GM21526 (cell line): Measurements from ENCODE around the gene PPP2R2C.
A peak's percentile ranks its signal among the peaks of the same experiment; 100 is the strongest.

ENCODE experiments used
- ATAC-seq: cut with Tn5 transposase; IDR thresholded peaks from one replicate; pipeline ENCODE4 v1.9.1; 2021; ENCODE audit warnings: moderate library complexity; ENCODE audit not compliant: unreplicated experiment, low FRiP score

PPP2R2C gene

DNA sequence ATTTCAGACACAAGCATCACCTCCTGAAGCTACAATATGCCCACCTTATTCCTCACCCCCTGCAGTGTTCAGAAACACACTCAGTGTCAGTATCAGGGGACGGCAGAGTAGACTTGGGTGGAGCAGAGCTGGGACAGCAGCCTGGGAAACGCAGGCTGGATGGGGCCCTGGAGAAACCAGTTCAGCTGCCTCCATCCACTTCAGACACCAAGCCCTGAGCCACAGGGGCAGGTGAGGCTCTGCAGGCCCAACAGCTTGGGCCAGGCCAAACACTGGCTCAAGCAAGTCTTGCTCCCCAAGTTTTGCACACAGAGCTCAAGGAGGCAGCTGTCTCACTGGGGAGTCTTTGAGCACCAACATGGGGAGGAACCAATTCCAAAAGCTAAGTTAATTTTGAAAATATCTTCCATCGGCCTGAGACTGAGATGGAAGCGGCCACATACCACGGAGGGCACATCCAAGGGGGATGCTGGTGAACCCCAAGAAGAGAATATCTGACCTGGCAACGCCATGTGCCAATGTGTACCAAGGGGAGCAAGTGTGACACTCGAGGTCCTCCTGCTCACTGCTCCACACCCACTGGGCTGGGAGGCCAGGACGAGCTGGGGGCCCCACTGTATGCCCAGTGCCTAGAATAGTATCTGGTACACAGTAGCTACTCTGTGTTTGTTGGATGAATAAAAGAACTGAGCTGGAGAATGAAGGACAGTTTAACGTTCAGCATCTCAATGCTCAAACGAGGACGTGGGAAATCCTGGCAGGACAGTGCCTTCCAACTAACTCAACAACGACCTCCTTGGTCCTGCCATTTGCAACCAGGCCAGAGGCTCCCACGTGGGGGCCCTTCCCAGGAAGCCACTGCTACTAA lies 45.6 kb downstream of the PPP2R2C start:
- ATAC-seq: no peak

DNA sequence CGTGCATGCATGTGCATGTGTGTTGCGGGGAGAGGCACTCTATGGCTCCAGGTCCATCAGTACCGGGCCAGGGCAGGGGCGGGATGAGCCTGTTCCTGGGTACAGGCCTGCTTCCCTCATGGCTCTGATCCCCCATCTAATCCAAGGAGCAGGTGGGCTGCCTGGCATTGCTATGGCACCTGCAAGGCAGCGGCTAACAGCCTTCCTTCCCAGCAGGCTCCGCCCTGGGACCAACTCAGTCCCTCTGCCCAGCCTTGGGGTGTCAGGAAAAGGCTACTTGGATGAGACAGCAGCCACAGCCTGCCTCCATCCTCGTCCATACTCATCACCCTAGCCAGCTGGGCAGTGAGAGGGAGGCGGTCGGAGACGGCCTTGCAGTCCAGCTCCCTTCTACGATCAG lies 46.5 kb downstream of the PPP2R2C start:
- no peak for ATAC-seq

DNA sequence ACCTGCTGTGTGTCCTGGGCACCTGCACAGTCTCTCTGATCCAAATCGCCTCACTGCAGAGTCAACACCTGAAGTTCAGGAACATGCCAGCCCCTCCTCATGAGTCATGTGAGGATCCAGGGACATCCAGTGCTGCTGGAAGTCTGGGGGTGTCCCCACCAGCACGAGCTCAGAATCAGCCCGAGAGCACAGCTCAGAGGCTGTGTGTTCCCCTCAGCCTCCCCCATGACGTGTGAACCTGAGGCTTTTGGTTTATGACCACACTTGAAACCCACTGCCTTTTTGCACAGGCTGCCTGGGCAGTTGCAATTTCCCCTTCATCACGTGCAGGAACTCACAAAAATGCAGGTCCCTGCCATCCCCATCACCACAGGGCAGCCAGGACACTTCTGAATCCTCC lies 47.1 kb downstream of the PPP2R2C start:
- ATAC-seq: no peak

DNA sequence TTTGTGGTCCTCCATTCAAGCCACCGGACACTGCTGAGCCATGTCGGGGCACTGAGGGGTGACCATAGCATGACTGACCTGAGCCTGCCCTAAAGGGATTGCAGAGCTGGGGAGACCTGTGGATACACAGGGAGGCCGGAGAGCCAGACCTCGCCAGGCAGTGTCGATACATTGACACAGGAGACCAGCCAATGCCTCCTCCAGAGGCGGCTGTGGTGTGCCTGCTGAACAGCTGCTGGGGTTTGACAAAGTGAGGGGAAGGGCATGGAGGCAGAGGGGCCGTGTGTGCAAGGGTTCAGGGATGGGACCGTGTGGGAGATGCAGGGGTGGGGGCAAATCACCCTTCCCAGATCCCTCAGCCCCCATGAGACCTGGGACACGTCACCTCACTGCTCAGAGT lies 48.0 kb downstream of the PPP2R2C start:
- ATAC-seq: no peak

DNA sequence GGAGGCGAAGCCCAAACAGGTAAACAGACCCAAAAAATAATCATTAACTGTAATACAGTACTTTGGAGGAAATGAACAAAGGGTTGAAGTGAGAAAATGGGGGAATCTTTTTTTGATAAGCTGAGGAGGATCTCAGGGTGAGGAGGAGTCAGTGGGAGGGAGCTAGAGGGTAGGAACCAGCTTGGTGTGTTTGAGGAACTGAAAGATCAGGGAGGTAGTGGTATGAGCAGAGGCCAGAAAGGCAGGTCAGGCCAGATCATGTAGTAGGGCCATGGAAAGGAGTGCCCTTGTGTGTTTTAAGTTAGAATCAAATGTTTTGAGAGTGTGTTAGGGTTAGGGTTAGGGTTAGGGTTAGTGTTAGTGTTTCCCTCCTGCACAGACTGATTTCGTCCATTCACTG lies 48.8 kb downstream of the PPP2R2C start:
- ATAC-seq: peak; percentile 98

DNA sequence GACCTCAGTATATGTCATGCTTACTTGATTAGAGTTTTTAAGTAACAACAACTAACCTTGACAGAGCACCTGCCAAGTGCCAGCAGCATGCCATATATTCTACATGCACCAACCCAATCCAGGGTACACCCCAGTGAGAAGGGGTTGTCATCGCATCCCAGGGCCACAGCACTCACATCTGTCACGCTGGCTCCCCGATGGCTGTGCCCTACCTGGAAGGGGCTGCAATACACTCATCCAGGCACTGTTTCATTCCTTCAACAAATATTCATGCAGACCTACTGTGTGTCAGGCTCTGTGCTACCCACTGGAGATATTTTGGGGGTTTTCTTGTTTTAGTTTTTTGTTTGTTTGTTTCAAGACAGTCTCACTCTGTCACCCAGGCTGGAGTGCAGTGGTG lies 49.5 kb downstream of the PPP2R2C start:
- ATAC-seq: no peak

DNA sequence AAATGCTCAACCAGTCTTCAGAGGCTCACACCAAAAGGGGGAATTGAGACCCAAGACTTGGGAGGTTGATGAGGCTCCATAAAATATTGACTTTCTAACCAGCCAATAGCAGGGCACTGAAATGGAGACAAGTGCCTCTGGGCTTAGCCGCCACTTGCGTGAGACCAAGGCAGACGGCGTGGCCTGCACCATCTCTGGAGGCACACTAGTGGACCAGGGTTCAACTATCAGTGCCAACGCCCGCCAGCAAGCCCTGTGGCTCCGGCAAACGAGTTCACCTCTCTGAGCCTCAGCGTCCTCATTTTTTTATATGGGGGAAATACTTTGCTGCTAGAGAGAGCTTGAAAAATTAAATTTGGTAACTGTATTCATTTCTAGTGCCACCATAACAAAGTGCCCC lies 50.3 kb downstream of the PPP2R2C start:
- no peak for ATAC-seq

DNA sequence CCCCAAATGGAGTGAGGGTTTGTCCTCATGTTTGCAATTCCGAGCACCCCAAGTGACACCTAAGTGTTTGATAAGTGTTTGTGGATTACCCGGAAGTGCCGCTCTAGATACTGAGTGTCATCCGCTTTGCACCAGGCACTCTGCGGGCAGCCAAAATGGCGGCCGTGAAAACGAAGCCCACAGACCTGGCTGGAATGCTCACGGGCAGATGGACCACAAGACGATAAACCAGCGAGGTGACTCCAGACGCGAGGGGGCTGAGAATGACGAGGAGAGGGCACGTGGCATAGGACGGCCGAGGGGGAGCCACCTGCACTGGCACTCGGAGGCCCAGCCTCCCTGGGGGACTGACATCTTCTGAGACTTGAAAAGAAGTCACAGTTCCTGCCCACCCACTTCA lies 51.0 kb downstream of the PPP2R2C start:
- ATAC-seq: no peak

DNA sequence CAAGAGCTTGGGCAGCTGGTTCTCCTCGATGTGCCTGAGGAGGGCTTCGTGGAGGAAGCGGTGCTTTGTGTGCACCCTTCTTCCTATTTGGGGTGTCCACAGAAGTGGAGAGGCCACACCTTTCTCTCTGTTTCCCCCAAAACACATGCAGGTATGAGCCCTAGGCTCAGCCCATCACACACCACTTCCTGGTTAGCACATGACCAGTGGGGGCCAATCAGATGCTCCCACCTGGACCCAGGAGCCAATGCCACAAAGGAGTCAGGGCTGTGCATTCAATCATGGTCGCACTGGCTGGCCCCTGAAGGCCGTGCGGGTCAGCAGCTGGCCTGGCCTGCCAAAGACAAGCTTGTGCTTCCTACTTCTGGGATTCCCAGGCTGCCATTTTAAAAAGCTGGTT lies 51.4 kb downstream of the PPP2R2C start:
- no peak for ATAC-seq

DNA sequence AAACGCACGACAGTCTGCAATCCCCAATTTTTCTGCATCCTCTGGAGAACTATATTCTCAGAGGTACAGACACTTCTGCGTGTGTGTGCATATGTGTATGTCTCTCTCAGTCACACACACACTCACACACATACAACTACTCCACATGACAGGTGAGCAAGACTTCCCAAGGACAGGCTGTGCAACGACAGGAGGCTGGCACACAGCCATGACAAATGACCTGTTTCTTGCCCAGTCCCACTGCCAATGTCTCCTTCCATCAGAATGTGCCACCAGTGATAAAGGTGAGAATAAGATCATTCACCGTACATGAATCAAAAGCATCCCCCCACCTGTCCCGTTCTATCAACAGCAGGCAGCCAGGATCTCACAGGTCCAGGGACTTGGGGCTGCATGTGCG lies 52.4 kb downstream of the PPP2R2C start:
- ATAC-seq: no peak

DNA sequence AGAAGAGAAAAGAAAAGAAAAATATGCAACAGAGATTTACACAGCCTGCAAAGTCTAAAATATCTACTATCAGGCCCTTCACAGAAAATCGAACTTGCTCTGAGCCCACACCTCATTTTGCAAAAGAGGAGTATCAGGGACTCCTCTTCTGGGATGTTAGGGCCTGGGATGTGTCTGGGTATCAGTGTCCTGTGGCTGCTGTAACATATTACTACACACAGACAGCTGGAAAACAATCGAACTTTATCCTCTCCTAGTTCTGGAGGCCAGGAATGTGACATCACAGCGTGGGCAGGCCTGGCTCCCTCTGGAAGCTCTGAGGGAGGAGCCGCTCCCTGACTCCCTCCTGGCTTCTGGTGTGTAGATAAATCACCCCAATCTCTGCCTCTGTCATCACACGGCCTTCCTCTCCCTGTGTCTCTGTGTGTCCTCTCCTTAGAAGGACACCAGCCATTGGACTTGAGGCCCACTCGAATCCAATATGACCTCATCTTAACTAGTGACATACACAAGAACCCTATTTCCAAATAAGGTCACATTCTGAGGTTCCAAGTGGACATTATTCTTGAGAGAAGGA lies 52.9 kb downstream of the PPP2R2C start:
- ATAC-seq: no peak

DNA sequence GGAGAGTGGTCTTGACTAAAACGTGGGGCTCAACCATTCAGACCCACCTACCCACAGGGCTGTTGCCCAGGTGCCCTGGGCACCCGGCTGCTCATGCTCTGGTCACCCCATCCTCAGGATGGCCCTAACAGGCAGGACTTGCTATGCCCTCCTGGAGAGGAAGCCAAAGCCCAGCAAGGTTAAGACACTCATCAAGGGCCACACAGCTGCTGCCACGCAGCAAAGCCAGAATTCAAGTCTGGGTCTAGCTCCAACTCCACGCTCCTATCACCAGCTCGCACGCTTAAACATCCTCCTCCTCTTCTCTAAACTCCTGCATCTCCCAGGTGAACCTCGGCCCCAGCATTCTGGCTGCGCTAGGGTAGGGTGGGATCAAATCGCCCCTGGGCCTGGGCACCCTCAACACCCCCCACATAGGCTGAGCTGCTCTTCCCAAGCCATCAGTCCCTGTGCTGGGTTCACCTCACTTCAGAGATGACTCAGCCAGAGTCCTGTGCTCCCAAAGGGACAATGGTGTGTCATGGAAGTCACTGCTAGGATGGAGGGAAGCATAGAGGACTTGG lies 54.1 kb downstream of the PPP2R2C start:
- ATAC-seq: no peak

DNA sequence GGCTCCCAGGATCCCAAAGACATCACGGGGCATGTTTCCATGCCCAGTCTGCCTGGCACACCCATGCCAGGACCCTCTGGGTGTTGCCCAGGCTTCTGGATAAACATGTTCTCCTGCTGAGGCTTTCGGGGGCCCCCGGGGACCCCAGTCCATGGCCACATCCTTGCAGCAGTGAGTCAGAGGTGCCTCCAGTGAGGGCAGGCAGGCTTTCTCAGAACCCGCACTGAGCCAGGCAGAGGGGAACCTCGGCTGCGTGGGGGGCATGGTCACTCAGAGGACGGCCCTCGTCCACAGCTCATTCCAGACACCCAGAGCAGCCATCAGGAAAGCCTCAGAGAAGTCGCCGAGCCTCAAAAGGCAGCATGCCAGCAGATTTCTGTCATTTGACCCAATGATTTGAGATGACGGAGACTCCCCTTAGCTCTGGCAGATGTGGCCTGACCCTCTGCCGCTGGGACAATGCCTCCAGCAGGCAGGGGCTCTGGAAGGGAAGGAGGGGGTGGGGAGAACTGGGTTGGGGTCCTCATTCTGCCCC lies 54.8 kb downstream of the PPP2R2C start:
- no peak for ATAC-seq

DNA sequence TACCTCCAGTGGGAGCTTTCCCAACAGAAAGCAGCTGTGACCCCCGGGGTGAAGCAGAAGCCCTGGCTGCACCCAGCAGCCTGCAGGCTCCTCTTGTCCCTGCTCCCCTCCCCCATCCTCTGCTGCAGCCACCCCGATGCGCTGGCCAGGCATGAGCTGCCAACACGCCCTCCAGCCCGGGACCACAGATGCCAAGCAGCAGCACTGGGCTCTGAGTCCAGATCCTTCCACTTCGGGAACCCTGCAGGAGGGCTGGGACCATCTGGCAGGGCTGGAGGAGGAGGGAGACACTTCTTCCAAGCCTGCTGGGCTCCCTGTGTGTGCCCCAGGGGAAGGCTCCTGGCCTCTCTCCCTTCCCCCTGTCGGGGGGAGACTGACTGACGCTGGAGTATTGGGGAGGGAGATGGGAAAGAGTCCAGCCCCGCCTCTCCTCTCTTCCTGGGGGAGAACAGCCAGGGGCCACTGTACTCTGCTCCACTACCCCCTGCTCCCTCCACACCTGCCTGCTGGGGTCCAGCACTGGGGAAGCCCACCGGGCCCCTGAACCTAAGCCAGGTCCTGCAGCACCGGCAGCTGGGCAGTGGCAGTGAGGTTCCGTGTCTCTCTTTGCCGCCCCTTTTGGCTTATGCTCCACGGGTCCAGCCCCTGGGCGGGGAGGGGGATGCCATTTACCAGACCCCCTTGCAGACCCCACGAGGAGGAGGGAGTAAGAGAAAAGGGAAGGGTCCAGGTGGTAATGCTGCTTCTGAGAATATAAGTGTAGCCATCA lies 55.7 kb downstream of the PPP2R2C start:
- ATAC-seq: no peak

DNA sequence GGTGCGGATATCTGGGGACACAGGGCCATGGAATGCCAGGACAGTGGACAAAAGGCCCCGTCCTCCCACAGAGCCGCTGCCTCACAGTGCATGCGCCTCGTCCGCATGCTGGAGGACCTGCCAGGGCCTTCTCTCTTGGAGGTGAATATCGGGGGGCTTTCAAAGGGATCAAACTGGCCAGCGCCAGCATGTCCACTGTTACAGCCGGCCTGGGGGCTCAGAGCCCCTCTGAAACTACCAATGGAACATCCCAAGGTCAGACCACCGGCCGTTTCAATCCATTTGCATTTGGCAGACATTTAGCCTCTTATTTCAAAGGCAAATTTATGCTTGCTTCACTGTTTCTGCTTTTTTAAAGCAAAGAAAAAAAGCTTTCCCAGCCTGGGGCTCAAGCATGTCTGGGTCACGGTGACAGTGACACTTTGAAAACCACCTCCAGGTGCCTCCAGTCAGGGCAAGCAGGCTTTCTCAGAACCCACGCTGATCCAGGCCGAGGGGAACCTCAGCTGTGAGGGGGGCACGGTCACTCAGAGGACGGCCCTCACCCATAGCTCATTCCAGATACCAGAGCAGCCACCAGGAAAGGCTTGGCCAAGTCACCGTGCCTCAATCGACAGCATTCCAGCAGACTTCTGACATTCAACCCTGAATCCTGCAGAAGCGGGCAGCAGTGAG lies 57.2 kb downstream of the PPP2R2C start:
- ATAC-seq: no peak

DNA sequence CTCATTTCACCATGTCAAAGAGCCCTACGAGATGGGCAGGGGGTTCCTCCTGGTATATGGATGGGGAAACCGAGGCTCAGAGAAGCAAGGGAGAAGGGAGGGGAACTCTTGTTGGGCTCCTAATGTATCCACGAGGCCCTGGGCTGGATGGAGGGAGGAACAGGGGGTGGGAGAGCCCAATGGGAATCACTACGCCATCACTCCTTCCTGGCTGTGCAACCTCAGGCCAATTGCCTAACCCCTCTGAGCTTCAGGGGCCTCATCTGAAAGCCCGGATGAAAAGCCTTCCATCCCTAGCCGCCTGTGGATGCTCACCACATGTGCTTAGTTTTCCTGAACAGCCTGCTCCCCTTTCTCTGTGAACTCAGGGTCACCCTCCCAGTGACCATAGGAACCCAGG lies 57.8 kb downstream of the PPP2R2C start:
- ATAC-seq: no peak

DNA sequence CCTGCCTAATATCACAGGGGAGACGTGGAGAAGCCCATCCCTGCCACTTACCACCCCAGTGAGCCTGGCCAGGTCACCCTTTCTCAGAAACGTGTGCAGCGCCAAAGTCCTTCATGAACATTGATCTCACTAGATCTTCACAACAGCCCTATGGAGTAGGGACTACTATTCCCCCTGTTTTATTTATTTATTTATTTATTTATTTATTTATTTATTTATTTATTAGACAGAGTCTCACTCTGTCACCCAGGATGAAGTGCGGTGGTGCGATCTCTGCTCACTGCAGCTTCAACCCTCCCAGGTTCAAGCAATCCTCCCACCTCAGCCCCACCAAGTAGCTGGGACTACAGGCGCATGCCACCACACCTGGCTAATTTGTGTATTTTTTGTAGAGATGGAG lies 61.8 kb downstream of the PPP2R2C start:
- ATAC-seq: no peak

DNA sequence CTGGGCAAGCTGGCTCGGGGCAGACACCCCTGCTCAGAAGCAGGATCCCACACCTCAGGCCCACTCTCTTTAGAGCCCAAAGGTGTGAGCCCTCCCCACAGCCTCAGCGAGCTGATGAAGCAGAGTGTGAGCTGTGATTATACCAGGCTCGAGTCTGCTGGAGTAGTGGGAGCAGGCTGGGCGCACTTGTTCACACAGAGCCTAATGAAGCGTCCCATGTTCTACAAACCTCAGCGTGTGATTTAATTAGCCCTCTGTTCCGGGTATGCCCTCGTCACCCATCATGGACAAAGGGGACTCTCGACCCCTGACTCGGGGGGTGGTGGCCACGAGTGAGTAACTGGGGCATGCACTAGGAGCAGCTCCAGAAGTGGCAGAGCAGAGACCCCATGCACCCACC lies 62.3 kb downstream of the PPP2R2C start:
- ATAC-seq: no peak

DNA sequence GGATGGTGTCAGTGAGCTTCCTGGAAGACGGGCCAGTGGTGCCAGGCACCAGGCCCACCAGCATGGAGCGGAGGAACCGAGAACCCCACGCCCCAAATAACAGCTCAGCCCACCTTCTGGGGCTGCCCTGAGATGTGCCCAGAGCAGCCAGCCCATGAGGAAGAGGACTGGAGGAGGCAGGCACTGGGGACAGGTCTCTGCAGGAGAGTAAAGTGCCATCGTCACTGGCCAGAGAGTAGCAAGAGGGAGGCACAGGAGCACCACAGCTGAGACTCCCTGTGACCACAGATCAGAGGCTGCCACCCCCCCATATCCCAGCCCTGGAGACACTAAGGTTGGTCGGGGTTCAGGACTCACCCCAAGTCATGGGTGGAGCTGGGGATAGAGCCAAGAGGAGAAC lies 63.0 kb downstream of the PPP2R2C start:
- ATAC-seq: no peak

DNA sequence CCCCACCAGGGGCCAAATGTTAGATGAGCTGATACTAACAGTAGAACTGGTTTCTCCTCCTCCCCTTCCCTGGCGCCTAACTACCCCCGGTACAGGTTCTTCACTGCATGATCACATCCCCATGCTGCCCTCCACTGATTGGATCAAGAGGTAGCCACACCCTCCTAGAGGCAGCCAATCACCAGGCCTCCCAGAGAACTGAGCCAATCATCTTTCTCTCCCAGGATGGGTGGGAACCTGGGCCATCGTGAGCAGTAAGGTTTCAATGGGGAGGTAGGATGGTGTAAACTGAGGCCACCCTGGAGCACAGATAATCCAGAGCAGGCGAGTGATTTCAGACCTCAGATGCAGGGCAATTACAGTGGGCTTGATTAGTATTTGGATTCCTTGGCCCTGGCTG lies 64.2 kb downstream of the PPP2R2C start:
- ATAC-seq: no peak

DNA sequence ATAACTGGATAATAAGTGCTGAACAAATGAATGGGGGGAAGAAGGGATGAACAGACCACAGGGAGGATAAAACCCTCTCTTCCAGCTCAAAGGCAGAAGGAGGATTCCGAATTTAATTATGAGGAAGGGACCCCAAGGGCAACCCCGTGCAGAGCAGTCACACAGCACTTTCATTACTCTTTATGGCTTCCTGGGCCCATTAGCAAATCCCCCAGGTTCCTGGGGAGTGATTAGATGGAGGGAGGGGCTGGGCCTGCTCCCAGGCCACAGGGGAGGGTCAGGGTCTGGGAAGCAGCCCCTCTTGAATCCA lies 67.1 kb downstream of the PPP2R2C start:
- ATAC-seq: no peak
